HG03342 (cell line): ENCODE results near the gene DLG2.

ENCODE experiments used
- ATAC-seq: cut with Tn5 transposase; IDR thresholded peaks from one replicate; pipeline ENCODE4 v1.9.1; 2021; ENCODE audit warnings: mild to moderate bottlenecking, moderate library complexity; ENCODE audit not compliant: unreplicated experiment

Gene DLG2

DNA sequence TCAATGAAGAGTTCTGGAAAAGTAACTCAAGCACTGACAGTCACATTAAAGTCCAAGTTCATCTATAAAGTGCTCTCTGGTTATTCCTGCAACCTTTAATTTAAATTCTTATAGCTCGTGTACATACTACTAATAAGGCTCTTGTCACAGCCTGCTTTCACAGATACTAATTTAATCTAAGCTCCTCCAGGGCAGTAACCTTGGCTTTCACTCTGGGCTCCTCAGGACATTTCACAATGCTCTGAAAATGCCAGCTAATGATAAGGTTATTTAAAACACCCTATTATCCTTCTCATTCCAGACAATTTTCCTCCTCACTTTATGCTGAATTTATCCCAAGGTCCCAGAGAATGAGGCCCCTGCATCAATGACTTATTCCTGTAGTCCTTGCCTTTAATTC is 2098.3 kb downstream of the DLG2 start:
- ATAC-seq, result no peak

DNA sequence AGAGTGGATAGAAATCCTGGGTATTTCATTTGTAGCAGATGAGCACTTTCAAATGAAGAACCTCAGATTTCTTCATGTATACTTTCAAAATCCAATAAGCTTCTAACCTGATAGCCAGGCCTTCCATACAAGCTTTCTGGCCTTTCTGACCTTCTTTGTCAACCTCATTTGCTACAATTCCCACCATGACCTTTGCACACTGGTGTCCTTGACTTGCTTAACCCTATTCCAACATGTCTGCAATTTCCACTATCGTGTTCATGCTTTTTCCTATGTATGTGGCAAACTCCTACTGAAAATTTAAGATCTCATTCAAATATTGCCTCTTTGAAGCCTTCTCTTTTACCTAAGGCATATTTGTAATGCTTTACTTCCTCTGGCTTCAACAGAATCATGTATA is 2098.9 kb downstream of the DLG2 start:
- no peak for ATAC-seq

DNA sequence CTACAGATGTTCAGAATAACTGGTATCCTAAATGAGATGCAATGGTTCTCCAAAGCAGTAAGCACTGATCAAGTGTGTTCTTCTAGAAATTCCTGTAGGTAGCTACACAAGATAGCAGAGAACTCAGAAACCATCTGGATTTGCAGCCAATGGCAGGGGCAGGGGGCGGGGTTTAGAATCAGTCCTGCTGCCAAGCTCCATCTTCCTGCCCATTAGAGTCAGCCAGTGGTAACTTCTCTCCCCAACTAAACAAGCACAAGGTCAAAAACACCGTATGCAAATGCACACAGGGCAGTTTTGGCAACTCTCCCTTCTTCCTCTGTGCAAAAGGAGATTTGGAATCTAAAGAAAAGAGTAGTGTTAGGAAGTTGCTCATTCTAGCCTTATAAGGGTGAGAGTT is 2103.5 kb downstream of the DLG2 start:
- no peak for ATAC-seq

DNA sequence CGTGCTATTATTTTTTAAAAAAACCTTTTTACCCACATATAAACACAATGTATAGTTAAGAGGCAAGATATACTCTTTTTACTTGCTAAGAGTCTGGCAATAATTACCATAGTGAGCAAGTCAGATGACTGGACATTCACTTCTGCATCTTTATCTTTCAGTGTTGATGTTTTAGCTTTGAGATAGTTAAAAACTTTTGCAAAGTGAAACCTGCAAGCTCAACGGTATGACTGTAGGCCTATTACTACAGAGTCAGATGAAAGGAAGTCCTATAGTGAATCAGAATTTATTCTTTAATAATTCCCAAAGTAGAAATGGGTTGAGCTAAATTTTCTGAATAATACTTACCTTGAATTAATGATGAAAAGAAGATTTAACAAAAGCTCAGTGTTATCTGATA is 2104.2 kb downstream of the DLG2 start:
- ATAC-seq, result no peak

DNA sequence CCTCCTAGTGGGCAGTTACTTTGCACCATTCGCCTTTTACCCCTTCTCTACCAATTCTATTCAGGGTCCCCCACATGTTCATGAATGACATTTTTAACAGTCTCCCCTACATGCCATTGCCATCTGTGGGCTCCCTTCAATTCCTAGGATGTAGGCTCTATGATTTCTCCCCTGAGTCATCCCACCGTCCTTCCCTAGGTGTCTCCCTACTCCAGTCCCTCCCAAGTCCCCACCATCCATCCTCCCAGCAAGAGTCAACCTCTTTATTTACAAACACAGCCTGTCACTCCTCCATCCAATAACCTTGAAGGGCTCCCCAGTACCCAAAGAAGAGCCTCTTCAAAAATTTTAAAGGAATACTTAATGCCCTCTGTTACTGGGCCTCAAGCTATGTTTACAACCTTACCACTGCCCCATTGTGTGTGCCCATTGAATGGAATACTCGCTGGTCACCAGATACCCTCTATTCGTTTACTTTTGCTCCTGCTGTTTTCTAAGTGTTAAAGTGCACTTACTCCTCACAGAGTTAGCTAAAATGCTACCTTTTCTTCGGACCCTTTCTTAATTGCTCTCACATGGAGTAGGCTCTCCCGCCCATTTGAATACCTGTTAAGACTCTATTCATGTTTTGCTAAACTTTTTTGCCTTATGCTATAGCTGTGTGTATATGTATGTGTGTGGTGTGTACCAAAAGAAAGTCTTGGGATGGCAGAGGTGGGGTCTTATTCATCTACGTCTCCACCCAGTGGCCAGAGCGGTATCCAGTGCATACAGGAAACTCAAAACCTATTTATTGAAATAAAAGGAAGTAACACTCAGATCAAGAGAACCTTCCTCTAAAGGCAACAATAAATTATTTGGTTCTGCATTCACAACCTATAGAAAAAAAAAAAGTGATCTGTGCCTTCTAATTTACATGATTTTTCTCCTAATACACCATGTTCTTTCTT is 2105.2 kb downstream of the DLG2 start:
- no peak for ATAC-seq

DNA sequence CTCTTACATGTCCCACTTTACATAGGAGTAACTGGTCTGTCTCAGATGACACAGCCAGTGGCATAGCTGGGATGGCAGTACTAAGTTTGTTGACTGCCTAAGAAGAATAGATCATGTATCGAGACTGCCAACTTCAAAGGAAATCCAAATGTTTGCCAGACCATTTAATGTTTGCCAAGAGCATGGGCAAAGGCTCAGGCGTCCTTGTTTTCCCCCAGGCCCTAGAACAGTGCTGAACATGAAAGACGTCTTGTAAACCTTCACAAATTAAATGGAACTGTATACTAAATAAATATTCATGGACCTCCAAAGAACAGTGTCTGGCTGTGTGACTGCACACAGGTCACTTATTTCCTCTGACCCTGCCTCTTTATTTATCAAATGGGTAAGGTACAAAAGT is 2106.3 kb downstream of the DLG2 start:
- ATAC-seq, result no peak

DNA sequence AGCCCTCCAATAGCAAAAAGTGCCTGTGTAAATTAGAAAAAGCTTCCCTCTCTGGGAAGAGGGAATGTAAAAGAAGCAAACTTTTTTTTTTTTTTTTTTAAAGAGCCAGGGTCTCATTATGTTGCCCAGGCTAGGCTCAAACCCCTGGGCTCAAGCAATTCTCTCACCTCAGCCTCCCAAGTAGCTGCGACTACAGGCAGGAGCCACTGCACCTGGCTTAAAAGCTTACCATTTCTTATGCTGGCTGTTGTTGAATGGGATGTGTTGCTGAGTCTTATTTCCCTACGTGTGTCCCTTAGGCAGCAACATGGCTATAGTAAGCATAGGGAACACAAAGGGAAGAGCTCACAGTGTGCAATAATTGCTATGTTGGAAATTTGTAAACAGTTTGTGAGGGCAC is 2115.5 kb downstream of the DLG2 start:
- ATAC-seq, result no peak

DNA sequence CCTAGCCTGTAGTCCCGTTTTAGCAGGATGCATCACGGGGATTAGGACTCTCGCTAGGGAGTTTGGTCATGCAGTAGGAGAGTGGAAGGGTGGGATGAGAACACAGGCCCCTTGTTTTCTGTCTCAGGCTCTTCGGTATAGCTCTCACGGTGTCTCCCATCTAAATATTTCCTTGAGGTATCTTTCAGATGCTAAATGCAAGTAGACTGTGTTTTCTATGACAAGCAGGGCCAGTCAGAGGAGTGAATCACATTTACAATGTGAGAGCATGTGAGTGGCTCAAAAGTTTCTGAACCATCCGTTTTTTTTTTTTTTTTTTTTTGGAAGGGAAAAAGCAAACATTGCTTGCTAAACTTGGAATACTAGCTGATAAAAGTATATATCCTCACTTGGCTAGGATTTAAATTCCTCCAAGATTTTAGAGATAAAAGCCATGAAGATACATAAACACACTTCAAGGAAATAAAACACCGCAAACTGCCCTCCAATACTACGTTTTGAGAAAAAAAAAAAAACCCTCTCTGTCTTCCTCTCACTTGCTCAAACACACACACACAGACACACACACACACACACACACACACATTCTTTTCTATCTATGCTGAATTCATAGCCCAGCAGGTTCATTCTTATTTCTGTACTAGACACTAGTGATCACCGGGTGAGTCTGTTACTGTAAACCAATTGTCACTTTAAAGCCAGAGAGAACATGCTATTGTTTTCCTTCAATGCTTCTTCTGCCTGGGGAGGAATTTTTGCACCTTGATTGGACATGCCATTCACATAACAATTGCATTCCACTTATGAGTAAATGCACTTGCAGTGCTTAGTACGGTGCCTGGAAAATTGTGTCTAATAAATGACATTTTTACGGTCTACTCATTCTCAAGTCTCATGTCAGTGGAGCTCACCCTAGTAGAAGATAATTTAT is 2116.3 kb downstream of the DLG2 start:
- no peak for ATAC-seq

DNA sequence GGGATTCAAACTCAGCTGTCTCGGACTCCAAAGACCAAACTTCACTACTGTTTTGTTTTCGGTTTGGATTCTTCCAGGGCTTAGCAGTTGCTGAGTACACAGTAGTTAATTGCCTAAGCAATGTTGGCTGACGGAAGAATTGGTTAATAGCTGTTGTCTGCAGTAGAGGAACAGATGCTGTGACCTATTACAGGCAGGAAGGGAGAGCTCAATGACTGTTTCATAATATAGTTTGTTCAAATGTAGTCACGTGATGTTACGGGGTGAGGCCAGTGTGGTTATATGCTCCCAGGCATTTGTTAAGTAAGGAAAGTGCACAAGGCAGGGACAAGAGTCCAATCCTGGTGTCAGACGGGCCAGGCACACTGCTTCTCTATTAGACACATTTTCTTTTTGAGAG is 2118.3 kb downstream of the DLG2 start:
- no peak for ATAC-seq

DNA sequence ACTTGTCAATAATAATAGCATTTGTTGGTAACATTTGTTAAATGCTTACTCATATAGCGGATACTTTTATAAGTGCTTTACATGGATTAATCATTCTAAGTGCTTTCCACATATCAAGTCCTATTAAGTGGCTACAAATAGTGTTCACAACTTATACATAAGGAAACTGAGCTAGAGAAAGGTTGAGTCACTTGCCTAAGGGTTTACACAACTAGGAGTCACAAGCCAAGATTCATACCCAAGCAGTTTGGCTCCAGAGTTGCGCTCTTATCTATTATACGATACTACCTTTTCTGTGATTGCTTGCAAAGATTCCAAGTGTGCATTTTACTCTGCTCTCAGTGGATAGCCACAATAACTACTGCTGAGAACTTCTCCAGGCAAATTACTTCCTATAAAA is 2125.1 kb downstream of the DLG2 start:
- no peak for ATAC-seq

DNA sequence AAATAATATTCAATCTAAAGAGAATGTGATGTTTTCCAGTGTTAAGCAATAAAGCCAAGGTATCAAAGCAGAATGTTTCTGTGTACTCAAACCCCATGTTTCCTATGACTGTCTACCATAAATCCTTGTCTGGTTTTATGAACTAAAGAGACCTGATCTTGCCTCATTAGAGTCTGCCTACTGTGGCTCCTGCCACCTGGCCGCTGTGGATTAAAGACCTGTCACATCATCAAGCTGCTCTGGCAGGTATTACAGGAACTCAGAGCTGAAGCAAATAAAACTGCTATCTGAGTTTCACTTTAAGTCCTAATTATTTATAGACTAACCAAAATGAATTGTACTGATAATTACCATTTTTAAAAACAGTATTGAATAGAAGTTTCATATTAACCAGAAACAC is 2133.2 kb downstream of the DLG2 start:
- no peak for ATAC-seq

DNA sequence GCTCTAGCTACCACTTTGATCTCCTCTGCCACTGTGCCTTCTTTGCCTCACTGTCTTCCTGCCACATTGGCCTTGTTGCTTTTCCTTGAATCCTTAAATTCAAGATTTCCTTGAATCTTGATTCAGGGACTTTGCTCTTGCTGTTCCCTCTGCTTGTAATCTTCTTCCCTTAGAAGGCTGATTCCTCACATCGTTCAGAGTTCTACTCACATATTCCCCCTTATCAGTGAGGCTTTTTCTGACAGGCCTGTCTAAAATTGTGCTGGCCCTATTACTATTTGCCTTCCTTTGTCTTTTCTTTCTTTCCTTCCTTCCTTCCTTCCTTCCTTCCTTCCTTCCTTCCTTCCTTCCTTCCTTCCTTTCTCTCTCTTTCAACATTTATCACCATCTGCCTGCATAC is 2134.1 kb downstream of the DLG2 start:
- ATAC-seq, result no peak

DNA sequence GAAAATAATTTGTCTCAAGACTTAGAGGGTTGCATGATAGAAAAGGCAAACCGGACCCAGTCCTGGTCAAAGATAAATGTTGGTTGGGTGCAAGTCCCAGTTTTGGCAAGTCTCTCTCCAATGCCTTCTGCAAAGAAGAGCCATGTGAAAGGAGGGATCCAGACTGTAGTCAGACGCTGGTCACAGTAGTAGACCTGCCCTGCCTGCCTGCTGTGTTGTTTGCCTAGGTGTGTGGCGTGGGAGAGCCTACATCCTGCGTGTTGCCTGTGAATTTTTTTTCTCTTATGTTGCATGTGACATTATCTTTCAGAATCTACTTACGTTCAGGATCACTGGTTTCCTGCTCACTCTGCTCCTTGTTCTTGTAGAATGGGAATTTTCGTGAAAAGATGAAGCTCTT is 2143.3 kb downstream of the DLG2 start:
- ATAC-seq, result no peak

DNA sequence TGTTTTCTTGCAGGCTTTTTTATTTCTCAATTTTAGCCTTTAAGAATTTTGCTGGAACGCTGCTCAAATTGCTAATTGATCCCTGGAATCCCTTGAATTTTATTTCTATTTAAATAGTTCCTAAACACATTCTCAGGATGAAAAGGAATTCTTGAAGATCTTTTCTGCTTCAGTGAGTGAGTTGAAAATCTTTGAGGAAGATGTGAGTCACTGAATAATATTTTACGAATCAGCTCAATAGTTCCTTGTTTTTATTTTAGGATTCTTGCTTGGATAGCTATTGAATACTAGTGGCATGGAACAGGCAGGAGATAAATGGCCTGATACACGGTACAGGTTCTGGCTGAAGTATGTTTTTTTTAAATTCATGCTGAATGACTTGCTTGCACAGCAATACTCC is 2146.3 kb downstream of the DLG2 start:
- ATAC-seq, result no peak

DNA sequence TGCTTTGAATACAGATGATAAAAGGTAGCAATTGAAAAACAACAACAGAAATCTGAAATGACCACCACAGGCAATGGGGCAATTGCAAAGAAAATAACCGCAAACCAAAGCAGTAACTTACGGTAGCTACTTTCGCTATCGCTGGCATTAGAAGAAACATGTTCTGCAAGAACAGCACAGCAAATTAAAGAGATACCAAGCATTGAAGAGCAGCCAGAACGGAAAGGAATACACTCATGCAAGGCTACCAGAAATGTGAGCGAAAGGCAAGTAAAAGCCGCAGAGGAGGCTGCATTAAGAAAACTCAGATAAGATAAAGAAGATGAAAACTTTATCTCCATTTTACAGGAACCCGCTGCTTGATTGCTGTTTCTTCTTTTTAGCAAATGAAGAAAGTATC is 2146.9 kb downstream of the DLG2 start:
- no peak for ATAC-seq

DNA sequence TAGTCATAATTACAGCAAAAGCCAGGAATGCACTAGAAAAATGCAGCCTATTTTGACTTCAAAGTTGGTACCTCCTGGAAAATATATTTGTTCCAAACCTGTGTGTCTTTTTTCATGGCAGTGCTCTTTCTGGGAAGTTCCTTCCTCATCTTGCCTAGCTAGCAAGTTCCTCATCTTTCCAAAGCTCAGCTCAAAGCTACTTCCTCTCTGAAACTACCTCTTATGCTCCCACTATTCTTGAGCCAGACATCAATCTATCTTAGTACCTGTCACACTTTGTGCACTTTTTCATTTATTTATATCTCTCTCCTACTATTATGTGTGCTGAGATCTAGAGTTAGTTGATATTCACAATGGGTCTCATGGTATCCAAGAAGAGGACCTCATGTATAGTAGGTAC is 2149.4 kb downstream of the DLG2 start:
- no peak for ATAC-seq

DNA sequence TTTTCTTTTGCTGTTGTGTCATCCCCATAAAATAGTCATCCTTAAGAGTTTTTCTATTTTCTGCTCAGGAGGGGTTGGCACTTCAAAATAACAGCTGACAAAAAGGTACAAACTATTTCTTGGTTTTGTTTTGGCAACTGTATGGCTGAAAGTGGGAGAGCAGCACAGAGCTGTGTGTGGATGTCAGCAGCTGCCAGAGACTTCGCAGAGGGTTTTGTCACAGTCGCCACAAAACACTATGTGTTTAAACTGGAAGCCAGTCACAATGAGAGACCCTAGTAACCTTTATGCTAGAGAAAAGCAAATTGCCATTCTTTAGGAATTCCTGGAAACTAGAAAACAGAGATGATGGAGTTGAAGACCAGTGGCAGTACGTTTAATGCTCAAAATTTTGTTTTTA is 2151.4 kb downstream of the DLG2 start:
- no peak for ATAC-seq

DNA sequence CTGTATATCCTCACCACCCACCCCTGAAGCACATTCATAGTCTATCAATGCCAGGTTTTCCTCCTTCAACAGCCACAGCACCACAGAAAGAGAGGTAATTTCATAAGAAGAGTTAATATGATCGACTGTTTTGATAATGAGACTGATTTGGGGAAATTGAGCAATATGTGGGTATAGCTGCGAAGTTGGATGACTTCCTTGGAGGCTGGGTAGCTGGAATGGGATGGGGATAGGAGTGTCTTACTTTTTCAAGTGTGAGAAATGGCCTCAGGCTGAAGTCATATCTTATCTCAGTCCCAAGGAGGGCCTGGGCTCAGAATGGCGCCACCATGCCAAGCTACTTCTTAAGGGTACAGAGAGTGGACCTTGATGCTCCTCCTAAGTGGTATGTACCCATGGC is 2153.4 kb downstream of the DLG2 start:
- ATAC-seq, result no peak

DNA sequence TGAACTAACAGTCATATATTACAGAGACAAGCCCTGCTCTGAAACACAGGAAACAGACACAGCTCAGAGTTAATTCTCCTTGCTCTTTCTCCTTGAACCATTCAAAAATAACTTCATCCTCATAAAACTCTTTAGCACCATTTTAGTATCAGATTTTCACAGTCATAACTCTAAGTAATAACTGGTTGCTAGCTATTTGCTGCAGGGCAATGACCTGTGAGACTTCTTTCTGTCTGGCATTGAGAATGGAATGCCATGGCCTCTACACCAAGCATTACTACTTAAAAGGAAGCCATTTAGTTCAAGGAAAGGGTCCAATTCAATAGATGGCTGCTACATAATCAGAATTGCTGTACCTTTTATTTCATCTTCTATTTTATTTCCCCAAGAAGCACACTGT is 2154.3 kb downstream of the DLG2 start:
- ATAC-seq, result no peak

DNA sequence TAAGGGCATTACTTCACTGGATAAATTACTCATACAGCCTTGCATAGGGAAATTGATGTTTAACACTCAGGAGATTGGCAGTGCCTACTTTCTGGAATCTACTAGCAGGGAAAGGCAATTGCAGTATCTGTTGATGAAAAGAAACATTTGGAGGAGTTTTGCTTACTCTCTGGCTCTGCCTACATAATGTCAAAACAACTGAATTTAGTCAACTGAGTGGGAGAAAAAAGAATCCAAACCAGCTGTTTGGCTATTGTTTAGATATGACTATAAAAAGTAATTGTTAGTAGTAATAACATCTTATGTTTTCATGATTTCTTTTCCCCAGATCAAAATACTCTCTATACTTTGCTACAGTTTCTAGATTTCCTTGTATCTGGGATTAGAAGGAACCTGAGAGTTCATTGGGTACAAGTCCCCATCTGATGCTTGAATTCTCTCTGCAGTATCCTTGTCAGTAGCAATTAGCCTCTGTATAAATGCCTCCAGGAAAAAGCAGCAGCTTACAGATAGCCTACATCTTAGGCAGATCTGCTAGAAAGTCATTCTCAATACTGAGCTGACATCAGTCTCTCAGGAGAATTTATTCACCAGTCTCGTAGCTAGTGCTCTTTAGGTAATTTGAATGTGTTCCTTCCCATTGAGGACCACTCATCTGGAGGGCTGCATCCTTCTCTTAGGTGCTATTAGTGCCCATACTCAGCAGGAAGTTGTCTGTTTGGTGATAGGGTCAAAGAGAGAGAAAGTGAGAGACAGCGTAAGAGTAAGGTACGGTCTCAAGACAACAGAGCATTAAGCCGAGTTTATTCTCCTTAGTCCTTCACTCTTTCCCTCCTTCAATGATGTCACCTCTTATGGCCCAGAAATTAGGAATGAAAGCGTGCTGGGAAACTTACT is 2155.1 kb downstream of the DLG2 start:
- ATAC-seq, result no peak

DNA sequence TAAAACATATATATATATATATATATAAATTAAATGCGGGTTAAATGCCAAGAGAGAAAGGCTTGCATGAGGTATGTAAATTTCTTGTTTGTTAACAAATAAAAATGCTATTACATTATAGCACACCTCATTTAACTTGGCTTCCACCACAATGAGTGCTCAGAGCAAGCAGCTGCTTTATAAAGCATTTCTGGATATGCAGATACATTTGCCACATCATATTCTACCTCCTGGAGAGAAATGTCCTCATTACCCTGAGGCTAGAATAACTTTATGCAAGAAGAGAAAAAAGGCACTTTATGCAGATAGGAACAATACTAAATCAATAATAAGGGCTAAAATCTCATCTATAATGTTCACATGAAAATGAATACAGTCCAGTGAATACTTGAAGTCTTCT is 2159.3 kb downstream of the DLG2 start:
- no peak for ATAC-seq
